Upper lobe of left lung (tissue), 4 donors: Measurements from ENCODE around the gene UBL4A.

ENCODE experiments used
- CTCF ChIP-seq, 6 experiments: fragments of 450-650 bp in 4 of 6; fragments of 200-600 bp in 2 of 6; sonication (generic) in 2 of 6; IDR thresholded peaks; one replicate each; pipeline ENCODE4 v1.5.1; 2016 to 2019; ENCODE audit warnings: antibody characterized with exemption in 6 of 6
- POLR2A ChIP-seq, 4 donors: fragments of 450-650 bp; IDR thresholded peaks; one replicate each; pipeline ENCODE4 v1.5.1; 2016 to 2017; ENCODE audit warnings: antibody characterized with exemption in 4 of 4, mild to moderate bottlenecking in 2 of 4

GRCh38 chrX:154452823-154453222 lies 33.6 kb downstream of the UBL4A start:
- TF ChIP-seq CTCF (IDR thresholded peaks at IDR 0.05) (no peak), POLR2A (IDR thresholded peaks at IDR 0.05) (no peak)
